T-helper 9 cell (primary cell): ENCODE data around the gene COX14.
A peak's percentile ranks its signal among the peaks of the same experiment; 100 is the strongest.

Experiments
- DNase-seq: peaks from one replicate; pipeline ENCODE4 v3.0.0-alpha.2; 2020

The COX14 gene

GRCh38 chr12:50085615-50086072 lies 26.4 kb upstream of the COX14 start:
- no peak for DNase-seq

GRCh38 chr12:50086148-50086547 lies 25.9 kb upstream of the COX14 start:
- no peak for DNase-seq

- DNase-seq, result no peak
These were observed 24.9 kb upstream of the COX14 start for GRCh38 chr12:50087151-50087550.

- no peak for DNase-seq
These were observed 24.0 kb upstream of the COX14 start for GRCh38 chr12:50087995-50088394.

- peak; percentile 34 for DNase-seq
These were observed 23.3 kb upstream of the COX14 start for GRCh38 chr12:50088577-50089335.

- no peak for DNase-seq
These were observed 22.3 kb upstream of the COX14 start for GRCh38 chr12:50089730-50090129.

- DNase-seq, result no peak
These were observed 21.6 kb upstream of the COX14 start for GRCh38 chr12:50090391-50090790.

- DNase-seq, result no peak
These were observed 14.1 kb upstream of the COX14 start for GRCh38 chr12:50097952-50098351.

- no peak for DNase-seq
These were observed 12.6 kb upstream of the COX14 start for GRCh38 chr12:50099302-50100008.

GRCh38 chr12:50100561-50100960 lies 11.5 kb upstream of the COX14 start:
- DNase-seq, result no peak

- no peak for DNase-seq
These were observed 10.4 kb upstream of the COX14 start for GRCh38 chr12:50101663-50102062.

- DNase-seq, result no peak
These were observed 9.9 kb upstream of the COX14 start for GRCh38 chr12:50102131-50102531.

- no peak for DNase-seq
These were observed 9.3 kb upstream of the COX14 start for GRCh38 chr12:50102646-50103309.

- no peak for DNase-seq
These were observed 8.7 kb upstream of the COX14 start for GRCh38 chr12:50103351-50103750.

- no peak for DNase-seq
These were observed 8.2 kb upstream of the COX14 start, which contains the start of gene GPD1 for GRCh38 chr12:50103767-50104321. Gene GPD1, plus strand, starts transcription at chr12:50104008. Its CDS starts 43 bp downstream, at chr12:50104051.

- no peak for DNase-seq
These were observed 7.3 kb upstream of the COX14 start for GRCh38 chr12:50104417-50105366.

GRCh38 chr12:50105913-50106450 lies 6.1 kb upstream of the COX14 start:
- DNase-seq, result no peak

- DNase-seq, result no peak
These were observed 5.1 kb upstream of the COX14 start for GRCh38 chr12:50106907-50107306.

GRCh38 chr12:50107416-50108268 lies 4.4 kb upstream of the COX14 start:
- no peak for DNase-seq

- no peak for DNase-seq
These were observed 2.7 kb upstream of the COX14 start for GRCh38 chr12:50109319-50109718.
